ENCODE measurements around the gene RNF144A. TPM values are rescaled to one million over a fixed set of nuclear protein-coding genes. Genes with fewer than 3 reads are reported as not detected.

RNF144A gene
- total and polyA plus RNA-seq, 7 donors, result 2.4 to 15.6 (median 8.7) TPM

- intact Hi-C loops (cut with DNase I), result loop anchor here (1.0 to 5.0 kb wide), 3 partner anchors 39 to 116 kb away; no protein-coding TSS in a partner anchor
- Histone ChIP-seq H3K4me1 (peaks cover 23% of the 10 kb centered on the region), H3K4me3 (no peak overlapping the region), H3K27me3 (ENCODE audit: insufficient read depth in 3 of 3, low read length in 2 of 3) (no peaks in the 10 kb centered on the region), H3K9me3 (no peaks in the 10 kb centered on the region), H3K27ac (no peak overlapping the region), H3K36me3 (ENCODE audit: insufficient read depth in 1 of 2, low read depth in 1 of 2) (no peaks in the 10 kb centered on the region)
- 92 to 97% (median 95%) methylated on average over 3 of the region's 3 CpGs for WGBS, 3 donors
- DNase-seq (no peak), ATAC-seq (no peak)
- TF ChIP-seq CTCF (IDR thresholded peaks at IDR 0.05), result no peak
Measured at GRCh38 chr2:6916224-6916623, 988 bp upstream of the RNF144A start.

- no peaks in the 10 kb centered on the region for H3K27me3 ChIP-seq (ENCODE audit: insufficient read depth in 3 of 3, low read length in 2 of 3)
- peaks cover 25% of the 10 kb centered on the region for H3K4me1 ChIP-seq
- 50 to 55% (median 52%) methylated on average over 8 of the region's 8 CpGs for WGBS, 3 donors
- DNase-seq (no peak), ATAC-seq (no peak)
- H3K9me3 ChIP-seq, result no peaks in the 10 kb centered on the region
- H3K27ac ChIP-seq, result peak overlapping the region; percentile 30
- intact Hi-C loops (cut with DNase I), result loop anchor here (1.0 to 5.0 kb wide), 3 partner anchors 39 to 116 kb away; no protein-coding TSS in a partner anchor
- no peaks in the 10 kb centered on the region for H3K36me3 ChIP-seq (ENCODE audit: insufficient read depth in 1 of 2, low read depth in 1 of 2)
- peak overlapping the region; percentile 49 for H3K4me3 ChIP-seq
- TF ChIP-seq CTCF (IDR thresholded peaks at IDR 0.05), result no peak
Measured at GRCh38 chr2:6916736-6917070, 509 bp upstream of the RNF144A start.

GRCh38 chr2:6917761-6918421 is 679 bp downstream of the RNF144A start:
- peak; percentile 32 to 59 (median 50) for ATAC-seq
- H3K36me3 ChIP-seq (ENCODE audit: insufficient read depth in 1 of 2, low read depth in 1 of 2), result no peaks in the 10 kb centered on the region
- WGBS, 3 donors, result 1 to 2% (median 2%) methylated on average over 23 to 68 of the region's 68 CpGs
- H3K9me3 ChIP-seq, result no peaks in the 10 kb centered on the region
- DNase-seq, result peak; percentile 29 to 55
- H3K27me3 ChIP-seq (ENCODE audit: insufficient read depth in 3 of 3, low read length in 2 of 3), result no peaks in the 10 kb centered on the region
- peak overlapping the region; percentile 77 for H3K27ac ChIP-seq
- peak overlapping the region; percentile 86 for H3K4me3 ChIP-seq
- peaks cover 25% of the 10 kb centered on the region for H3K4me1 ChIP-seq
- intact Hi-C loops (cut with DNase I), result loop anchor here (5.0 kb wide), 2 partner anchors 94 to 114 kb away; no protein-coding TSS in a partner anchor
- TF ChIP-seq CTCF (IDR thresholded peaks at IDR 0.05), result no peak

GRCh38 chr2:6919901-6920742 is 2.9 kb downstream of the RNF144A start:
- Histone ChIP-seq H3K9me3 (no peaks in the 10 kb centered on the region), H3K27ac (no peak overlapping the region), H3K27me3 (ENCODE audit: insufficient read depth in 3 of 3, low read length in 2 of 3) (no peaks in the 10 kb centered on the region), H3K4me1 (peaks cover 45% of the 10 kb centered on the region), H3K36me3 (ENCODE audit: insufficient read depth in 1 of 2, low read depth in 1 of 2) (no peaks in the 10 kb centered on the region), H3K4me3 (no peak overlapping the region)
- intact Hi-C loops (cut with DNase I), result loop anchor here (2.0 to 5.0 kb wide), 4 partner anchors 47 to 112 kb away; no protein-coding TSS in a partner anchor
- no peak for DNase-seq
- no peak for ATAC-seq
- WGBS, 3 donors, result 46 to 63% (median 47%) methylated on average over 12 of the region's 12 CpGs
- TF ChIP-seq CTCF (IDR thresholded peaks at IDR 0.05), result no peak

Measured in psoas muscle (tissue), 8 donors.